ENCODE measurements around the gene CDKAL1. TPM values are rescaled to one million over a fixed set of nuclear protein-coding genes. Genes with fewer than 3 reads are reported as not detected.
A peak's percentile ranks its signal among the peaks of the same experiment; 100 is the strongest.

Gene CDKAL1
- total and polyA plus RNA-seq, 2 of the 13 experiments (the other 11 are each of a cell fraction or from before 2014, with no cell fraction given): 9.5 to 27.7 TPM

DNA sequence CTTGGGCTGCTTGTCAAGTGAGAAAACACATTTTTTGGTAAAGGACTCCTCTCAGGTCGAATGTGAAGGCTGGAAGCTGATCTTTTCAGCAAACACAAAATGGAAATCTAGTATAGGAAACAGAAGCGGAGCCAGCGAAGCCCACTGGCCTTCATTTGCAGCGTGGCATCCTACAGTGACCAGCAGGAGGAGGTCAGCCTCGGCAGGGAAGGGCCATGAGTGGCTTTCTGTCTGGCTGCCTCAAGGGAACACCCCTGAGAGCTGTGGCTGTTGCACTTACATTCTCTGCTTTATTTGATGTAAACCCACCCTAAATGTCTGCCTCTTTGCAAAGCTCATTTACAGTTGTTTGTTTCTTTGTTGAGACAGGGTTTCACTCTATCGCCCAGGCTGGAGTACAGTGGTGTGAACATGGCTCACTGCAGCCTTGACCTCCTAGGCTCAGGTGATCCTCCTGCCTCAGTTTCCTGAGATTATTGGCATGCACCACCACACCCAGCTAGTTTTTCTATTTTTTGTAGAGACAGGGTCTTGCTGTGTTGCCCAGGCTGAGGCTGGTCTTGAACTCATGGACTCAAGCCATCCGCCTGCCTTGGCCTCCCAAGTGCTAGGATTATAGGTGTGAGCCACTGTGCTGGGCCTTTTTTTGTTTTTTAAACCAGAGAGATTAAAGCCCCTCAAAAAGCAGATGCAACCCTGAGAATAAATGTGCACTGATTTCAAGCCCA is 737.3 kb downstream of the CDKAL1 start (continued):
- TF ChIP-seq ZFP82 (CRISPR knock-in tag; IDR thresholded peaks at IDR 0.05; ENCODE audit: borderline replicate concordance): no peak
- no peak for TF ChIP-seq HDAC2 (CRISPR knock-in tag; IDR thresholded peaks at IDR 0.05)
- TF ChIP-seq ZNF3 (CRISPR knock-in tag; IDR thresholded peaks at IDR 0.05): no peak
- TF ChIP-seq, protein P1, sequence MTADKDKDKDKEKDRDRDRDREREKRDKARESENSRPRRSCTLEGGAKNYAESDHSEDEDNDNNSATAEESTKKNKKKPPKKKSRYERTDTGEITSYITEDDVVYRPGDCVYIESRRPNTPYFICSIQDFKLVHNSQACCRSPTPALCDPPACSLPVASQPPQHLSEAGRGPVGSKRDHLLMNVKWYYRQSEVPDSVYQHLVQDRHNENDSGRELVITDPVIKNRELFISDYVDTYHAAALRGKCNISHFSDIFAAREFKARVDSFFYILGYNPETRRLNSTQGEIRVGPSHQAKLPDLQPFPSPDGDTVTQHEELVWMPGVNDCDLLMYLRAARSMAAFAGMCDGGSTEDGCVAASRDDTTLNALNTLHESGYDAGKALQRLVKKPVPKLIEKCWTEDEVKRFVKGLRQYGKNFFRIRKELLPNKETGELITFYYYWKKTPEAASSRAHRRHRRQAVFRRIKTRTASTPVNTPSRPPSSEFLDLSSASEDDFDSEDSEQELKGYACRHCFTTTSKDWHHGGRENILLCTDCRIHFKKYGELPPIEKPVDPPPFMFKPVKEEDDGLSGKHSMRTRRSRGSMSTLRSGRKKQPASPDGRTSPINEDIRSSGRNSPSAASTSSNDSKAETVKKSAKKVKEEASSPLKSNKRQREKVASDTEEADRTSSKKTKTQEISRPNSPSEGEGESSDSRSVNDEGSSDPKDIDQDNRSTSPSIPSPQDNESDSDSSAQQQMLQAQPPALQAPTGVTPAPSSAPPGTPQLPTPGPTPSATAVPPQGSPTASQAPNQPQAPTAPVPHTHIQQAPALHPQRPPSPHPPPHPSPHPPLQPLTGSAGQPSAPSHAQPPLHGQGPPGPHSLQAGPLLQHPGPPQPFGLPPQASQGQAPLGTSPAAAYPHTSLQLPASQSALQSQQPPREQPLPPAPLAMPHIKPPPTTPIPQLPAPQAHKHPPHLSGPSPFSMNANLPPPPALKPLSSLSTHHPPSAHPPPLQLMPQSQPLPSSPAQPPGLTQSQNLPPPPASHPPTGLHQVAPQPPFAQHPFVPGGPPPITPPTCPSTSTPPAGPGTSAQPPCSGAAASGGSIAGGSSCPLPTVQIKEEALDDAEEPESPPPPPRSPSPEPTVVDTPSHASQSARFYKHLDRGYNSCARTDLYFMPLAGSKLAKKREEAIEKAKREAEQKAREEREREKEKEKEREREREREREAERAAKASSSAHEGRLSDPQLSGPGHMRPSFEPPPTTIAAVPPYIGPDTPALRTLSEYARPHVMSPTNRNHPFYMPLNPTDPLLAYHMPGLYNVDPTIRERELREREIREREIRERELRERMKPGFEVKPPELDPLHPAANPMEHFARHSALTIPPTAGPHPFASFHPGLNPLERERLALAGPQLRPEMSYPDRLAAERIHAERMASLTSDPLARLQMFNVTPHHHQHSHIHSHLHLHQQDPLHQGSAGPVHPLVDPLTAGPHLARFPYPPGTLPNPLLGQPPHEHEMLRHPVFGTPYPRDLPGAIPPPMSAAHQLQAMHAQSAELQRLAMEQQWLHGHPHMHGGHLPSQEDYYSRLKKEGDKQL (CRISPR knock-in tag; IDR thresholded peaks at IDR 0.05; ENCODE audit: low read depth): no peak
- TF ChIP-seq KDM5B (CRISPR knock-in tag; IDR thresholded peaks at IDR 0.05; ENCODE audit: borderline replicate concordance): no peak
- TF ChIP-seq RORA (CRISPR knock-in tag; IDR thresholded peaks at IDR 0.05): 0 out of 2 replicates have a peak, but pooled peaks have one; percentile 65
- no peak for TF ChIP-seq KDM3A (CRISPR knock-in tag; IDR thresholded peaks at IDR 0.05; ENCODE audit: low read depth)
- peak; percentile 52 for TF ChIP-seq STAG1 (CRISPR knock-in tag; IDR thresholded peaks at IDR 0.05)
- TF ChIP-seq HNRNPK (IDR thresholded peaks at IDR 0.05; ENCODE audit: low read depth, low read length, poor library complexity, severe bottlenecking): no peak
- TF ChIP-seq PHF21A (CRISPR knock-in tag; IDR thresholded peaks at IDR 0.05): 0 out of 2 replicates have a peak, but pooled peaks have one; percentile 13
- TF ChIP-seq ISL2 (CRISPR knock-in tag; IDR thresholded peaks at IDR 0.05): no peak
- TF ChIP-seq ZNF232 (CRISPR knock-in tag; IDR thresholded peaks at IDR 0.05; ENCODE audit: borderline replicate concordance): no peak
- no peak for TF ChIP-seq PAF1 (CRISPR knock-in tag; IDR thresholded peaks at IDR 0.05)
- TF ChIP-seq ZNF747 (CRISPR knock-in tag; IDR thresholded peaks at IDR 0.05; ENCODE audit: borderline replicate concordance): no peak
- no peak for TF ChIP-seq ZNF737 (CRISPR knock-in tag; IDR thresholded peaks at IDR 0.05; ENCODE audit: borderline replicate concordance)
- TF ChIP-seq, protein P2, sequence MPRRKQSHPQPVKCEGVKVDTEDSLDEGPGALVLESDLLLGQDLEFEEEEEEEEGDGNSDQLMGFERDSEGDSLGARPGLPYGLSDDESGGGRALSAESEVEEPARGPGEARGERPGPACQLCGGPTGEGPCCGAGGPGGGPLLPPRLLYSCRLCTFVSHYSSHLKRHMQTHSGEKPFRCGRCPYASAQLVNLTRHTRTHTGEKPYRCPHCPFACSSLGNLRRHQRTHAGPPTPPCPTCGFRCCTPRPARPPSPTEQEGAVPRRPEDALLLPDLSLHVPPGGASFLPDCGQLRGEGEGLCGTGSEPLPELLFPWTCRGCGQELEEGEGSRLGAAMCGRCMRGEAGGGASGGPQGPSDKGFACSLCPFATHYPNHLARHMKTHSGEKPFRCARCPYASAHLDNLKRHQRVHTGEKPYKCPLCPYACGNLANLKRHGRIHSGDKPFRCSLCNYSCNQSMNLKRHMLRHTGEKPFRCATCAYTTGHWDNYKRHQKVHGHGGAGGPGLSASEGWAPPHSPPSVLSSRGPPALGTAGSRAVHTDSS (CRISPR knock-in tag; conservative IDR thresholded peaks at IDR 0.05): no peak
- TF ChIP-seq, protein P3, sequence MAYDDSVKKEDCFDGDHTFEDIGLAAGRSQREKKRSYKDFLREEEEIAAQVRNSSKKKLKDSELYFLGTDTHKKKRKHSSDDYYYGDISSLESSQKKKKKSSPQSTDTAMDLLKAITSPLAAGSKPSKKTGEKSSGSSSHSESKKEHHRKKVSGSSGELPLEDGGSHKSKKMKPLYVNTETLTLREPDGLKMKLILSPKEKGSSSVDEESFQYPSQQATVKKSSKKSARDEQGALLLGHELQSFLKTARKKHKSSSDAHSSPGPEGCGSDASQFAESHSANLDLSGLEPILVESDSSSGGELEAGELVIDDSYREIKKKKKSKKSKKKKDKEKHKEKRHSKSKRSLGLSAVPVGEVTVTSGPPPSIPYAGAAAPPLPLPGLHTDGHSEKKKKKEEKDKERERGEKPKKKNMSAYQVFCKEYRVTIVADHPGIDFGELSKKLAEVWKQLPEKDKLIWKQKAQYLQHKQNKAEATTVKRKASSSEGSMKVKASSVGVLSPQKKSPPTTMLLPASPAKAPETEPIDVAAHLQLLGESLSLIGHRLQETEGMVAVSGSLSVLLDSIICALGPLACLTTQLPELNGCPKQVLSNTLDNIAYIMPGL (CRISPR knock-in tag; IDR thresholded peaks at IDR 0.05; ENCODE audit: borderline replicate concordance in 1 of 2, low read depth in 1 of 2): no peak
- TF ChIP-seq, protein P4, sequence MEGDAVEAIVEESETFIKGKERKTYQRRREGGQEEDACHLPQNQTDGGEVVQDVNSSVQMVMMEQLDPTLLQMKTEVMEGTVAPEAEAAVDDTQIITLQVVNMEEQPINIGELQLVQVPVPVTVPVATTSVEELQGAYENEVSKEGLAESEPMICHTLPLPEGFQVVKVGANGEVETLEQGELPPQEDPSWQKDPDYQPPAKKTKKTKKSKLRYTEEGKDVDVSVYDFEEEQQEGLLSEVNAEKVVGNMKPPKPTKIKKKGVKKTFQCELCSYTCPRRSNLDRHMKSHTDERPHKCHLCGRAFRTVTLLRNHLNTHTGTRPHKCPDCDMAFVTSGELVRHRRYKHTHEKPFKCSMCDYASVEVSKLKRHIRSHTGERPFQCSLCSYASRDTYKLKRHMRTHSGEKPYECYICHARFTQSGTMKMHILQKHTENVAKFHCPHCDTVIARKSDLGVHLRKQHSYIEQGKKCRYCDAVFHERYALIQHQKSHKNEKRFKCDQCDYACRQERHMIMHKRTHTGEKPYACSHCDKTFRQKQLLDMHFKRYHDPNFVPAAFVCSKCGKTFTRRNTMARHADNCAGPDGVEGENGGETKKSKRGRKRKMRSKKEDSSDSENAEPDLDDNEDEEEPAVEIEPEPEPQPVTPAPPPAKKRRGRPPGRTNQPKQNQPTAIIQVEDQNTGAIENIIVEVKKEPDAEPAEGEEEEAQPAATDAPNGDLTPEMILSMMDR (CRISPR knock-in tag; IDR thresholded peaks at IDR 0.05): peak; percentile 48
